SK-N-SH treated with all-trans-retinoic acid at 6 μM for 48 hours (cell line): ENCODE data around the gene DIP2B.

ENCODE experiments used
- ATAC-seq: fragments of 200-7000 bp; cut with Tn5 transposase; 3 replicates; pipeline ENCODE4 v1.9.1; 2020; ENCODE audit warnings: mild to moderate bottlenecking, moderate library complexity
- ARNTL ChIP-seq: fragments of 450-650 bp; formaldehyde crosslinking; IDR thresholded peaks from 2 replicates; pipeline ENCODE4 v1.5.0; 2020; ENCODE audit warnings: low read depth, mild to moderate bottlenecking, moderate library complexity, borderline replicate concordance
- CSDC2 ChIP-seq: fragments of 250-450 bp; sonication (Bioruptor Pico); IDR thresholded peaks from 2 replicates; pipeline ENCODE4 v1.5.0; 2020; ENCODE audit warnings: mild to moderate bottlenecking, moderate library complexity
- CSRNP3 ChIP-seq: fragments of 250-450 bp; sonication (Bioruptor Pico); IDR thresholded peaks from 2 replicates; pipeline ENCODE4 v1.5.1; 2021; ENCODE audit warnings: mild to moderate bottlenecking, moderate library complexity
- ESRRG ChIP-seq: fragments of 250-450 bp; sonication (Bioruptor Pico); IDR thresholded peaks from 2 replicates; pipeline ENCODE4 v1.6.1; 2021; ENCODE audit warnings: mild to moderate bottlenecking
- GLIS3 ChIP-seq: fragments of 250-450 bp; sonication (Bioruptor Pico); IDR thresholded peaks from 2 replicates; pipeline ENCODE4 v1.5.0; 2020; ENCODE audit warnings: mild to moderate bottlenecking, moderate library complexity
- ISL1 ChIP-seq: fragments of 250-450 bp; sonication (Bioruptor Pico); IDR thresholded peaks from 2 replicates; pipeline ENCODE4 v2.1.2; 2022; ENCODE audit warnings: mild to moderate bottlenecking, moderate library complexity
- OSR1 ChIP-seq: fragments of 250-450 bp; sonication (Bioruptor Pico); IDR thresholded peaks from 2 replicates; pipeline ENCODE4 v1.8.0; 2022; ENCODE audit warnings: moderate library complexity, mild to moderate bottlenecking, inconsistent platforms
- PATZ1 ChIP-seq: fragments of 250-450 bp; sonication (Bioruptor Pico); IDR thresholded peaks from 2 replicates; pipeline ENCODE4 v1.8.0; 2020; ENCODE audit warnings: mild to moderate bottlenecking, moderate library complexity, borderline replicate concordance
- POU6F1 ChIP-seq: fragments of 250-450 bp; sonication (Bioruptor Pico); IDR thresholded peaks from 2 replicates; pipeline ENCODE4 v1.8.0; 2021; ENCODE audit warnings: low read depth, mild to moderate bottlenecking, moderate library complexity, borderline replicate concordance
- PPARA ChIP-seq: fragments of 250-450 bp; sonication (Bioruptor Pico); IDR thresholded peaks from 2 replicates; pipeline ENCODE4 v1.5.0; 2020; ENCODE audit warnings: mild to moderate bottlenecking, borderline replicate concordance
- RARB ChIP-seq: fragments of 250-450 bp; sonication (Bioruptor Pico); IDR thresholded peaks from 2 replicates; pipeline ENCODE4 v1.8.0; 2021; ENCODE audit warnings: mild to moderate bottlenecking, moderate library complexity
- SNAI2 ChIP-seq: fragments of 250-450 bp; sonication (Bioruptor Pico); IDR thresholded peaks from 2 replicates; pipeline ENCODE4 v1.5.0; 2020; ENCODE audit warnings: mild to moderate bottlenecking, moderate library complexity
- TCF4 ChIP-seq: fragments of 250-450 bp; sonication (Bioruptor Pico); IDR thresholded peaks from 2 replicates; pipeline ENCODE4 v1.8.0; 2021; ENCODE audit warnings: mild to moderate bottlenecking, moderate library complexity, borderline replicate concordance
- ZC3H10 ChIP-seq: fragments of 250-450 bp; sonication (Bioruptor Pico); IDR thresholded peaks from 2 replicates; pipeline ENCODE4 v1.5.1; 2021; ENCODE audit warnings: mild to moderate bottlenecking, moderate library complexity
- ZFP3 ChIP-seq: fragments of 250-450 bp; sonication (Bioruptor Pico); IDR thresholded peaks from 2 replicates; pipeline ENCODE4 v1.5.0; 2020; ENCODE audit warnings: mild to moderate bottlenecking, moderate library complexity
- ZFP30 ChIP-seq: fragments of 450-650 bp; formaldehyde crosslinking; IDR thresholded peaks from 2 replicates; pipeline ENCODE4 v1.5.0; 2022; ENCODE audit warnings: mild to moderate bottlenecking, moderate library complexity
- ZNF565 ChIP-seq: fragments of 450-650 bp; formaldehyde crosslinking; conservative IDR thresholded peaks from 2 replicates; pipeline ENCODE4 v1.5.0; 2020; ENCODE audit warnings: low read depth, mild to moderate bottlenecking, moderate library complexity
- ZNF8 ChIP-seq: fragments of 450-650 bp; formaldehyde crosslinking; IDR thresholded peaks from 2 replicates; pipeline ENCODE4 v1.5.0; 2020; ENCODE audit warnings: mild to moderate bottlenecking, moderate library complexity
- TF ChIP-seq, protein P1 (sequence below): fragments of 250-450 bp; sonication (Bioruptor Pico); IDR thresholded peaks from 2 replicates; pipeline ENCODE4 v1.5.1; 2020; ENCODE audit warnings: low read depth, mild to moderate bottlenecking, moderate library complexity
- TF ChIP-seq, protein P2 (sequence below): fragments of 250-450 bp; sonication (Bioruptor Pico); IDR thresholded peaks from 2 replicates; pipeline ENCODE4 v1.5.0; 2020; ENCODE audit warnings: mild to moderate bottlenecking, moderate library complexity

Gene DIP2B

DNA sequence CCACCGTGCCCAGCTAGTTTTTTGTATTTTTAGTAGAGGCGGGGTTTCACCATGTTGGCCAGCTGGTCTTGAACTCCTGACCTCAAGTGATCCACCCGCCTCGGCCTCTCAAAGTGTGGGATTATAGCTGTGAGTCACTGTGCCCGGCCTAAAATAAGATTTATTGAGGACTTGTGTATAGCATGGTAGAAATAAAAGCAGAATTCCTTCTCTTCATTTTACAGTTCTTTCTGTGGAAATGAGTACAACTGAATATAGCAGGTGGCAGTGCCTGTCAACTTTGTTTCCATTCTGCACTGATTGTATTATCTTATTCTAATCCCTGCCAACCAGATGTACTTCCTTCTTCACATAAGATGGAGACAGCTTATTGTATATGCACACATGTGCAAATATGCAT is 41.0 kb downstream of the DIP2B start:
- ATAC-seq = peak; percentile 43
- no peak for TF ChIP-seq OSR1 (CRISPR knock-in tag)
- no peak for TF ChIP-seq CSDC2 (CRISPR knock-in tag)
- TF ChIP-seq RARB (CRISPR knock-in tag) = no peak
- TF ChIP-seq CSRNP3 (CRISPR knock-in tag) = no peak
- TF ChIP-seq GLIS3 (CRISPR knock-in tag) = no peak
- TF ChIP-seq PATZ1 (CRISPR knock-in tag) = no peak
- no peak for TF ChIP-seq ZFP3 (CRISPR knock-in tag)
- no peak for TF ChIP-seq ZC3H10 (CRISPR knock-in tag)
- no peak for TF ChIP-seq POU6F1
- no peak for TF ChIP-seq ZNF8 (CRISPR knock-in tag)
- TF ChIP-seq PPARA (CRISPR knock-in tag) = no peak
- no peak for TF ChIP-seq ZFP30
- no peak for TF ChIP-seq ISL1 (CRISPR knock-in tag)
- TF ChIP-seq ESRRG (CRISPR knock-in tag) = no peak
- TF ChIP-seq, protein P1, sequence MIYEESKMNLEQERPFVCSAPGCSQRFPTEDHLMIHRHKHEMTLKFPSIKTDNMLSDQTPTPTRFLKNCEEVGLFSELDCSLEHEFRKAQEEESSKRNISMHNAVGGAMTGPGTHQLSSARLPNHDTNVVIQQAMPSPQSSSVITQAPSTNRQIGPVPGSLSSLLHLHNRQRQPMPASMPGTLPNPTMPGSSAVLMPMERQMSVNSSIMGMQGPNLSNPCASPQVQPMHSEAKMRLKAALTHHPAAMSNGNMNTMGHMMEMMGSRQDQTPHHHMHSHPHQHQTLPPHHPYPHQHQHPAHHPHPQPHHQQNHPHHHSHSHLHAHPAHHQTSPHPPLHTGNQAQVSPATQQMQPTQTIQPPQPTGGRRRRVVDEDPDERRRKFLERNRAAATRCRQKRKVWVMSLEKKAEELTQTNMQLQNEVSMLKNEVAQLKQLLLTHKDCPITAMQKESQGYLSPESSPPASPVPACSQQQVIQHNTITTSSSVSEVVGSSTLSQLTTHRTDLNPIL (CRISPR knock-in tag) = no peak
- no peak for TF ChIP-seq ARNTL
- TF ChIP-seq, protein P2, sequence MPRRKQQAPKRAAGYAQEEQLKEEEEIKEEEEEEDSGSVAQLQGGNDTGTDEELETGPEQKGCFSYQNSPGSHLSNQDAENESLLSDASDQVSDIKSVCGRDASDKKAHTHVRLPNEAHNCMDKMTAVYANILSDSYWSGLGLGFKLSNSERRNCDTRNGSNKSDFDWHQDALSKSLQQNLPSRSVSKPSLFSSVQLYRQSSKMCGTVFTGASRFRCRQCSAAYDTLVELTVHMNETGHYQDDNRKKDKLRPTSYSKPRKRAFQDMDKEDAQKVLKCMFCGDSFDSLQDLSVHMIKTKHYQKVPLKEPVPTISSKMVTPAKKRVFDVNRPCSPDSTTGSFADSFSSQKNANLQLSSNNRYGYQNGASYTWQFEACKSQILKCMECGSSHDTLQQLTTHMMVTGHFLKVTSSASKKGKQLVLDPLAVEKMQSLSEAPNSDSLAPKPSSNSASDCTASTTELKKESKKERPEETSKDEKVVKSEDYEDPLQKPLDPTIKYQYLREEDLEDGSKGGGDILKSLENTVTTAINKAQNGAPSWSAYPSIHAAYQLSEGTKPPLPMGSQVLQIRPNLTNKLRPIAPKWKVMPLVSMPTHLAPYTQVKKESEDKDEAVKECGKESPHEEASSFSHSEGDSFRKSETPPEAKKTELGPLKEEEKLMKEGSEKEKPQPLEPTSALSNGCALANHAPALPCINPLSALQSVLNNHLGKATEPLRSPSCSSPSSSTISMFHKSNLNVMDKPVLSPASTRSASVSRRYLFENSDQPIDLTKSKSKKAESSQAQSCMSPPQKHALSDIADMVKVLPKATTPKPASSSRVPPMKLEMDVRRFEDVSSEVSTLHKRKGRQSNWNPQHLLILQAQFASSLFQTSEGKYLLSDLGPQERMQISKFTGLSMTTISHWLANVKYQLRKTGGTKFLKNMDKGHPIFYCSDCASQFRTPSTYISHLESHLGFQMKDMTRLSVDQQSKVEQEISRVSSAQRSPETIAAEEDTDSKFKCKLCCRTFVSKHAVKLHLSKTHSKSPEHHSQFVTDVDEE = no peak

- no peak; the same call in 2 of the 3 replicates for ATAC-seq
- TF ChIP-seq ZNF8 (CRISPR knock-in tag) (no peak), ZFP30 (no peak), PATZ1 (CRISPR knock-in tag) (no peak), ZNF565 (CRISPR knock-in tag) (no peak), POU6F1 (no peak), SNAI2 (CRISPR knock-in tag) (no peak), ZC3H10 (CRISPR knock-in tag) (no peak), TCF4 (CRISPR knock-in tag) (no peak), ARNTL (no peak), GLIS3 (CRISPR knock-in tag) (no peak), OSR1 (CRISPR knock-in tag) (no peak), RARB (CRISPR knock-in tag) (no peak), ZFP3 (CRISPR knock-in tag) (no peak)
- TF ChIP-seq, protein P2 = no peak
Measured at GRCh38 chr12:50546441-50547318, 41.9 kb downstream of the DIP2B start.
